Heart left ventricle (tissue), 16 donors: ENCODE measurements around the gene DNAJB9. TPM values are rescaled to one million over a fixed set of nuclear protein-coding genes. Genes with fewer than 3 reads are reported as not detected.

Source experiments
- ATAC-seq, 4 donors: fragments of 200-7000 bp; cut with Tn5 transposase; one replicate each; pipeline ENCODE4 v1.9.1; 2020 to 2022; ENCODE audit warnings: moderate library complexity in 4 of 4, mild to moderate bottlenecking in 3 of 4, moderate number of reproducible peaks in 1 of 4
- DNase-seq, 5 donors: peaks; one replicate each; pipeline ENCODE4 v3.0.0-alpha.2; 2020
- H3K27ac ChIP-seq, 12 donors: fragments of 200-600 bp; sonication (generic) in 4 of 12; one replicate each; pipeline versions ENCODE4 v1.5.0 to v1.8.0; 2016 to 2022; ENCODE audit warnings: mild to moderate bottlenecking in 2 of 12
- H3K27me3 ChIP-seq, 9 donors: fragments of 200-600 bp; sonication (generic) in 2 of 9; one replicate each; pipeline versions ENCODE4 v1.5.1 to v1.8.0; 2016 to 2022; ENCODE audit warnings: mild to moderate bottlenecking in 3 of 9
- H3K36me3 ChIP-seq, 9 donors: fragments of 200-600 bp; sonication (generic) in 2 of 9; one replicate each; pipeline versions ENCODE4 v1.5.0 to v1.8.0; 2018 to 2022; ENCODE audit warnings: mild to moderate bottlenecking in 2 of 9
- H3K4me1 ChIP-seq, 12 donors: fragments of 200-600 bp; sonication (generic) in 4 of 12; one replicate each; pipeline versions ENCODE4 v1.5.0 to v1.8.0; 2016 to 2022; ENCODE audit warnings: mild to moderate bottlenecking in 3 of 12
- H3K4me3 ChIP-seq, 12 donors: fragments of 200-600 bp; sonication (generic) in 4 of 12; one replicate each; pipeline versions ENCODE4 v1.5.0 to v1.8.0; 2017 to 2022; ENCODE audit warnings: mild to moderate bottlenecking in 9 of 12, moderate library complexity in 4 of 12
- H3K9me3 ChIP-seq, 12 donors: fragments of 200-600 bp; sonication (generic) in 4 of 12; one replicate each; pipeline versions ENCODE4 v1.5.0 to v1.8.0; 2016 to 2022; ENCODE audit warnings: mild to moderate bottlenecking in 1 of 12
- POLR2A ChIP-seq, 2 donors: fragments of 450-650 bp; IDR thresholded peaks; one replicate each; pipeline ENCODE4 v1.6.1; 2017; ENCODE audit warnings: antibody characterized with exemption in 2 of 2, mild to moderate bottlenecking in 2 of 2, moderate library complexity in 2 of 2
- WGBS, 4 donors: extraction: QIAGEN DNeasy Blood & Tissue Kit in 2 of 4; methylation state at CpG; one replicate each; pipeline versions ENCODE4 v1.1.5 to v1.1.7; 2013 to 2018; 5-methylcytosine and 5-hydroxymethylcytosine counted together
- intact Hi-C, 10 donors: fragments of 100-400 bp; cut with DNase I; formaldehyde crosslinking; loops; one replicate each; pipeline versions ENCODE4 v1.11.1 to v1.14.2; 2022
- polyA plus RNA-seq, 2 donors: library from polyadenylated mRNA; stranded (reverse); fragments of 200-250 nt; gene quantifications; one replicate each; pipeline ENCODE4 v1.2.3, GENCODE V29; 2013
- total RNA-seq, 9 donors: library from RNA; depleted of rRNA in 2 of 9; stranded (reverse); fragments of >200 nt in 2 of 9; fragmentation: NEBNext Ultra II Directional in 3 of 9; extraction: Animal tissue kit (Norgen Biotek cat#: 25700) in 3 of 9; gene quantifications; one replicate each; pipeline versions ENCODE4 v1.1.0 to v1.2.4, GENCODE V29; 2016 to 2023
- TF ChIP-seq, protein P1 (sequence below), 12 donors: fragments of 200-600 bp; sonication (generic) in 4 of 12; IDR thresholded peaks; one replicate each; pipeline versions ENCODE4 v1.5.0 to v1.8.0; 2018 to 2022; ENCODE audit warnings: antibody characterized with exemption in 12 of 12, mild to moderate bottlenecking in 5 of 12
- donor health status: ischemic (EF 13 %, LVEDD 7.1; RV severe dilation, severe dysfunction).
- donor health status: healthy with polysubstance abuse.
- donor health status: DM: no; HTN: yes; CAD: no.
- donor health status: DM: no; HTN: no; CAD: no.
- donor health status: ischemic (EF 25% LVEDD 6.9; RV normal size, moderate dysfunction).
- donor health status: ischemic (EF 25% LVEDD 5.7; RV mildly dilated, moderate dysfunction).
- donor health status: healthy.
- donor health status: DM: yes; HTN: yes; CAD: no.
- donor health status: ischemic (EF 35%, LVEDD 5.7; RV mildly dilated, moderate dysfunction).
- donor health status: nonischemic (EF 11% LVEDD 7.7; RV severe dilation, severe dysfunction).
- donor health status: DM: yes; HTN: yes; CAD: no.
- donor health status: PGD.
- donor health status: ischemic (EF 29% LVEDD 5.4; RV normal size, mild dysfunction).
- donor health status: nonischemic (EF 23%, LVEDD 6.1; RV moderate dilation, normal function).

Gene DNAJB9
- total and polyA plus RNA-seq, 11 donors = 15.1 to 105 (median 51.5) TPM

DNA sequence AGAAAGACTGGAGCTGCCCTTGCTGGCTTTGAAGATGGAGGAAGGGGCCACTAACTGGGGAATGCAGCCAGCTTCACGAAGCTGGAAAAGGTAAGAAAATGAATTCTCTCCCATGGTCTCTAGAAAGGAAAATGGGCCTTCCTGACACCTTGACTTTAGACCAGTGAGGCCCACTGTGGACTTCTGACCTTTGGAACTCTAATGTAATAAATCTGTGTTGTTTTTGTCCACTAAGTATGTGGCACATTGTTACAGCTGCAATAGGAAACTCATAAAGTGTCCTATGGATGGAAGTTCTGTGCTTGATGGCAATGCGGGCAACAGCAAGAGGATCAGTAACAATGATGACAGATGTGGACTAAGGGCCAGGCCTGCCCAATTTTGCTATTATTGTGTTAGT is 20.9 kb downstream of the DNAJB9 start:
- no peak for DNase-seq
- Histone ChIP-seq H3K27me3 (no peaks in the 10 kb centered on the region), H3K27ac (no peak overlapping the region), H3K36me3 (no peaks in the 10 kb centered on the region), H3K4me3 (no peak overlapping the region), H3K4me1 (no peaks in the 10 kb centered on the region), H3K9me3 (no peaks in the 10 kb centered on the region)
- 79 to 87% (median 85%) methylated on average over 2 of the region's 2 CpGs for WGBS, 4 donors
- TF ChIP-seq, protein P1, sequence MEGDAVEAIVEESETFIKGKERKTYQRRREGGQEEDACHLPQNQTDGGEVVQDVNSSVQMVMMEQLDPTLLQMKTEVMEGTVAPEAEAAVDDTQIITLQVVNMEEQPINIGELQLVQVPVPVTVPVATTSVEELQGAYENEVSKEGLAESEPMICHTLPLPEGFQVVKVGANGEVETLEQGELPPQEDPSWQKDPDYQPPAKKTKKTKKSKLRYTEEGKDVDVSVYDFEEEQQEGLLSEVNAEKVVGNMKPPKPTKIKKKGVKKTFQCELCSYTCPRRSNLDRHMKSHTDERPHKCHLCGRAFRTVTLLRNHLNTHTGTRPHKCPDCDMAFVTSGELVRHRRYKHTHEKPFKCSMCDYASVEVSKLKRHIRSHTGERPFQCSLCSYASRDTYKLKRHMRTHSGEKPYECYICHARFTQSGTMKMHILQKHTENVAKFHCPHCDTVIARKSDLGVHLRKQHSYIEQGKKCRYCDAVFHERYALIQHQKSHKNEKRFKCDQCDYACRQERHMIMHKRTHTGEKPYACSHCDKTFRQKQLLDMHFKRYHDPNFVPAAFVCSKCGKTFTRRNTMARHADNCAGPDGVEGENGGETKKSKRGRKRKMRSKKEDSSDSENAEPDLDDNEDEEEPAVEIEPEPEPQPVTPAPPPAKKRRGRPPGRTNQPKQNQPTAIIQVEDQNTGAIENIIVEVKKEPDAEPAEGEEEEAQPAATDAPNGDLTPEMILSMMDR (IDR thresholded peaks at IDR 0.05) = no peak
- intact Hi-C loops = no loop called here
- no peak for ATAC-seq

DNA sequence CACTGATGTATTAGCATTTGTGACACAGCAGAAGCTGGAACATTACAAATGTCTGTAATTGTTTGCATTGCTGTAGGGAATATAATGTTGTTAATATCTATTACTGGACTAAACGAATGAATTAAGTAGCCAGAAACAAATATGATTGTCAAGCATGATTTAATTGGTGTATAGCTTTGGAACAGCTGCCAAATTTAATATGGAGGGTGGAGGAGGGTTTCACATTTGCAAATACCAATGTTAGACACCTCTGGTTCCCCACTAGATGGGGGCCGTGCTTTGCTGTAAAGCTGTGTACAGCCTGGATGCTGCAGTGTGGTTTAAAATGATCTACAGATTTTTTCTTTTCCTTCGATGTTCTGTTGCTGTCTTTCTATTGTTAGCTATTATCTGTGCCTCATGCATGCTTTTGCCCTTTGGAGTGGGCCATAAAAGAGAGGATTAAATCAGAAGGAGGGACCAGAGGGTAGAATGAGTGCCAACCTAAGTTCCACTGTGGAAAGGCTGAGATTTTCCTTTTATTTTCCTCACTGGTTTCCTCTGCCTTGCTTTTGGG is 23.1 kb downstream of the DNAJB9 start:
- Histone ChIP-seq H3K36me3 (no peaks in the 10 kb centered on the region), H3K27me3 (no peaks in the 10 kb centered on the region), H3K27ac (no peak overlapping the region), H3K9me3 (no peaks in the 10 kb centered on the region), H3K4me3 (no peak overlapping the region), H3K4me1 (no peaks in the 10 kb centered on the region)
- TF ChIP-seq POLR2A (IDR thresholded peaks at IDR 0.05) = no peak
- TF ChIP-seq, protein P1 (IDR thresholded peaks at IDR 0.05) = peak in 5 of 12 donors; percentile 7 to 36 (median 16)
- intact Hi-C loops = no loop called here
- DNase-seq = no peak
- 31 to 48% (median 39%) methylated on average over 3 of the region's 3 CpGs for WGBS, 4 donors
- peak in 2 of 4 donors; percentile 48 to 52 for ATAC-seq

DNA sequence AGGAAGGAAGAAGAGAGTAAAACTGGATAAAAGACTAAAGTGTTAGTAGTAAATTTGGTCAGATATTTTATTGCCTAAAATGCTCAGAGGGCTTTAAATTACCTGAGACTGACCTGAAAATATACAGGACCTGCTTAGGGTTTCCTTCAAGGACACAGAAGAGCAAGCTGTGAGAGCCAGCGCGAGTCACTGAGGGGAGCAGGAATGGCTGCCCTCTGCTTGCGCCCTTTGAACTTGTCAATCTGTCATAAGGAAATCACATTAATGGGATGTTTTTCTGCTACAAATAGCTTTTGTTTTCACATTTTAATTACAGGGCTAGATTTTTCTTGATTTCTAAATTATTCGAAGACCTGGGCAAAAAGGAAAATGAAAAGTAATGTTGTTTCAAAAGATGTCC is 26.9 kb downstream of the DNAJB9 start:
- WGBS, 4 donors = 53 to 92% (median 86%) methylated on average over 4 of the region's 4 CpGs
- intact Hi-C loops = no loop called here

DNA sequence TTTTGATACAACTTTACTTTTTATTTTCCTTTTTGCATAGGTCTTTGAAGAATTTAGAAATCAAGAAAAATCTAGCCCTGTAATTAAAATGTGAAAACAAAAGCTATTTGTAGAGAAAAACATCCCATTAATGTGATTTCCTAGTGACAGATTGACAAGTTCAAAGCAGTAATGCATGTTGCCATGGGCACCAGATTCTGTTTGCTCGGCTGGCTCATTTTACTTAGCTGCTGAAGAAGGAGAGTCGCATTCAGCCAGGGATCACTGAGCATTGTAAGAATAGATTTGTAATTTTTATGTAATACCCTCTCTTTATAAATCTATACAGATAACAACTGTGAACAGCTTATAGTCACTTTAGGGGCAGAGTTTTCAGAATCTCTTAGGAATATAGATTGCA is 28.5 kb downstream of the DNAJB9 start:
- Histone ChIP-seq H3K4me3 (no peak overlapping the region), H3K9me3 (no peaks in the 10 kb centered on the region), H3K27me3 (peaks cover 0 to 10% (median 0%) of the 10 kb centered on the region in 9 donors), H3K36me3 (no peaks in the 10 kb centered on the region), H3K27ac (no peak overlapping the region), H3K4me1 (no peaks in the 10 kb centered on the region)
- ATAC-seq (no peak), DNase-seq (no peak)
- intact Hi-C loops = no loop called here
- TF ChIP-seq, protein P1 (IDR thresholded peaks at IDR 0.05) = no peak
- TF ChIP-seq POLR2A (IDR thresholded peaks at IDR 0.05) = no peak
- 55 to 69% (median 61%) methylated on average over 2 of the region's 2 CpGs for WGBS, 4 donors

More for the DNA sequence above, 26.9 kb downstream of the DNAJB9 start:
- Histone ChIP-seq H3K36me3 (no peaks in the 10 kb centered on the region), H3K27ac (no peak overlapping the region), H3K4me3 (no peak overlapping the region), H3K4me1 (no peaks in the 10 kb centered on the region), H3K9me3 (no peaks in the 10 kb centered on the region), H3K27me3 (peaks cover 0 to 7% (median 0%) of the 10 kb centered on the region in 9 donors)
- DNase-seq (no peak), ATAC-seq (no peak)
- no peak for TF ChIP-seq POLR2A (IDR thresholded peaks at IDR 0.05)
- TF ChIP-seq, protein P1 (IDR thresholded peaks at IDR 0.05) = no peak
